NCI-H2196 treated with DMSO at 0.1 percent for 48 hours (cell line): ENCODE results near the gene MLH1.
"Not testable (repeated sequence)": the region's sequence is repeated elsewhere in the genome, so short reads cannot be mapped to it uniquely, and the experiment has no call there.

ENCODE experiments used
- DNase-seq: peaks from one replicate; lab custom pipeline; 2025; ENCODE audit not compliant: unreplicated experiment; lab: John Stamatoyannopoulos, UW

MLH1 gene

DNA sequence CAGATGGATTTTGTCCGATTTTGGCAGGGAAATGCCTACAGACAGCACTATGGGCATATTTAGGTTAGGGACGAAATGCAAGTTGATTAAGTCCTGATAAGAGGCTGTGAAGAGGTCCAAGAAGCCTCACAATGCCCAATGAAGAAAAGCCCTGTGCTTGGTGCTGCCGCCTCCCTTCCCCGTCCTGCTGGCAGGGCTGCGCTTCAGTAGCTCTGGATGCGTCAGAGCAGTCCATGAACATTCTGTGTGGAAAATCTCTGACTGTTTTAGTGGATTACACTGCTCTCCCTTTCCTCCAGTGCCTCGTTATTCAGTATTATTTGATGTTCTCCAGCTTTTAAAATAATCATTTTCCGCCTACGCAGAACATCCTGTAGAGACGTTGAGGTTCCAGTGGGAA, 39.6 kb downstream of the MLH1 start:
- no peak for DNase-seq

DNA sequence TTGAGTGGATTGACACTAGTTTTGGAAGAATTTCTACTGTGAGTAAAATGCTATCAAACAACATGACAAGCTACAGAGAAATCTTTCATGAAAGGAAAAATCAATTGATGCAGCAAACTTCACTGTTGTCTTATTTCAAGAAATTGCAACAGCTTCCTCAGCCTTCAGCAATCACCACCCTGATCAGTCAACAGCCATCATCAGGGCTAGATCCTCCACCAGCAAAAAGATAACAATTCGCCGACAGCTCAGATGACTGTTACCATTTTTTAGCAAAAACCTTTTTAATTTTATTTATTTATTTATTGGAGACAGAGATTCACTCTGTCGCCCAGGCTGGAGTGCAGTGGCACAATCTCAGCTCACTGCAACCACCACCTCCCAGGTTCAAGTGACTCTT, 44.0 kb downstream of the MLH1 start:
- no peak for DNase-seq

DNA sequence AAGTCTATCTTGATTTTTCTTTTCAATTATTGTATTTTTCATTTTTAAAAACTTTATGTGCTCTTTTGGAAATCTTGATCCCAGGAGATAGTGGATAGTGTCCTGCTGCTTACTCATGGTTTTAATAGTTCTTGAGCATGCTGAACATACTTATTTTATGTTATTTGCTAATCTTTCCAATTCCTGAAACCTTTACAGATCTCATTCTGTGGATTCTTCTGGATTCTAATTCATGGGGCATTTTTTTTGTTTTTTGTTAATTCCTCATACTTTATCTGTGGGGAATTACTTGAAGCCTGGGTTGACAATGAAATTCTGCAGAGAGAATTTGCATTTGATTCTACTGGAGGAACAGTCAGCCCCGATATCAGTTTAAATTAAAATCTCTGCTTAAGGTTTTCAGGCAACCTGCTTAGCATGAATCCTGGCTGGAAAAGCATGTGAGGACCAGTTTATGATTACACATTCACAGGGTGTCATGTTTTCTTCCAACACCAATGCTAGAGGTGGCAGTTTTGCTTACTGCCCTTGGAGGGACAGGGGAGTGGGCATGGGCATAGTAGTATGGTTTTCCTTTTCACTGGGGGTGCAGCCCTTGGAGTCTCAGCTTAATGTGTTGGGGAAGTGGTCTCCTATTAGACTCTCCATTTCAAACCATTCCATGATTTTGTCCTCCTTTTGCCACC, 46.0 kb downstream of the MLH1 start:
- DNase-seq, result no peak

DNA sequence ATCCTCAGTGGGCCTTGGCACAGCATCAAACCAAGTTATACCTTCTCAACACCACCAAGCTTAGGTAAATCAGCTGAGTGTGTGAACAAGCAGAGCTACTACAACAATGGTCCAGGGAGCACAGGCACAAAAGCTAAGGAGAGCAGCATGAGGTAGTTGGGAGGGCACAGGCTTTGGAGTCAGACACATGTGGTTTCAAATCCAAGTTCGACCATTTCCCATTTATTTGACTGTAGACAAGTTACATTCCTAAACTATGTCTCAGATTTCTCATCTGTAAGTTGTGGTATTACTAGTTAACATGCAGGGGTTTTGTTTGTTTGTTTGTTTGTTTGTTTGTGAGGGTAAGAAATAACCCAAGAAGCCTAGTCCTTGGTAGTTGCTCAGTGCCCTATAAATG, 46.9 kb downstream of the MLH1 start:
- no peak for DNase-seq

DNA sequence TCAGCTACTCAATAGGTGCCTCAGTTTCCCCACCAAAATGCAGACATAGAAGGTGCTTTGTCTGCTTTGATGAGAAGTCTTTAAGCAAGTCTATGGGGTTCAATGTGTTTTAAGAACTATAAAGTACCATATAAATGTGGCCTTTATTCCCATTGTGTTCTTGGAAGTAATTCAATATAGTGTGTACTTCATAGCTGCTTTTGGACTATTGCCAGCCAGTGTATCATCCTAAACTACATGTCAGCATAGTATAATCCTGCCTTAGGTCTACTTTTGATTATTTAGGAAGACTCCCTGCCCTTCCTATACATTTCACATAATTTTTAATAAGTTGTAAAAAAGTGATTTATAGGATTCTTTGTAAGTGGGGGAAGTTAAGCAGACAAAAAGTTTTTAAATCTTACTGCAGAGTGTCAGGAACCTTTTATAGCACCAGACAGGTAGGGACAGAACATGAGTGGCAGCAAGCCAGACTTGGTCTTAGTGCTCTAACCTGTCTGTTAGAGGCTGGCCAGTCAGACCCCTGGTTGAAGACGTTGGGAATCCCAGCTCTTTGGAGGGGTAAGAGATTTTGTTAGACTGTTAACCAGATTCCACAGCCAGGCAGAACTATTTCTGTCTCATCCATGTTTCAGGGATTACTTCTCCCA, 48.4 kb downstream of the MLH1 start:
- no peak for DNase-seq

DNA sequence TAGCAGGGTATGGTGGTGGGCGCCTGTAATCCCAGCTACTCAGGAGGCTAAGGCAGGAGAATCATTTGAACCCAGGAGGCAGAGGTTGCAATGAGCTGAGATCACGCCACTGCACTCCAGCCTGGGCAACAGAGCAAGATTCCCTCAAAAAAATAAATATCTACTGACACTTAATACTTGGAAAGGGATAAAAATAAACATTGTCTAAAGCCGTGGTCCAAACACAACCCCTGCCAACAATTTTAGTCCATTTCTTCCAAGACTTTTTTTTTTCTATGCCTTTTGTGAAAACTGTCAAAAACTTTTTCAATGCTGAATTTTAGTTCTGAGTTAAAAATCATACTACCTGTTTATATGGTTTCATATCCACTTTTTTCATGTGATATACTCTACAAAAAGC, 49.4 kb downstream of the MLH1 start:
- DNase-seq, result not testable (repeated sequence)

DNA sequence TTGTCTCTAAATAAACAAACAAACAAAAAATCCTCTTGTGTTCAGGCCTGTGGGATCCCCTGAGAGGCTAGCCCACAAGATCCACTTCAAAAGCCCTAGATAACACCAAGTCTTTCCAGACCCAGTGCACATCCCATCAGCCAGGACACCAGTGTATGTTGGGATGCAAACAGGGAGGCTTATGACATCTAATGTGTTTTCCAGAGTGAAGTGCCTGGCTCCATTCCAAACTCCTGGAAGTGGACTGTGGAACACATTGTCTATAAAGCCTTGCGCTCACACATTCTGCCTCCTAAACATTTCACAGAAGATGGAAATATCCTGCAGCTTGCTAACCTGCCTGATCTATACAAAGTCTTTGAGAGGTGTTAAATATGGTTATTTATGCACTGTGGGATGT, 57.0 kb downstream of the MLH1 start:
- DNase-seq, result no peak

DNA sequence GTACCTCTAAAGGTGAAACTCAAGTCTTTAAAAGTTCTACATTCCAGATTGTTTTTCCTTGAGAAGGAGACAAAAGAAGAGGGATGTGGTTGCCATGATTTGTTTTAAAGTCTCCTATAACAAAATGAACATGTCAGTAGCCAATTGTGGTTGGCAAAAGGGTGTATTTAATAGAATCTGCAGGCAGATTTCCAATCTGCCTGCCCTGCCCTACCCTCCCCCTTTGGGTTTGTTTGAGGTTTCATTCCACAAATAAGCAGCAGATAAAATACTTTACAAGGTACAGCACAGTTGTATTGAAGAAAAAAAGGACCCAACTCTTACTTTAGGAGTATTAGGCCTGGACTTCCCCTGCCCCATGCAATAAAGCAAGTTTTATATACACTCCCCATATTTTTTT, 59.5 kb downstream of the MLH1 start:
- DNase-seq, result no peak

DNA sequence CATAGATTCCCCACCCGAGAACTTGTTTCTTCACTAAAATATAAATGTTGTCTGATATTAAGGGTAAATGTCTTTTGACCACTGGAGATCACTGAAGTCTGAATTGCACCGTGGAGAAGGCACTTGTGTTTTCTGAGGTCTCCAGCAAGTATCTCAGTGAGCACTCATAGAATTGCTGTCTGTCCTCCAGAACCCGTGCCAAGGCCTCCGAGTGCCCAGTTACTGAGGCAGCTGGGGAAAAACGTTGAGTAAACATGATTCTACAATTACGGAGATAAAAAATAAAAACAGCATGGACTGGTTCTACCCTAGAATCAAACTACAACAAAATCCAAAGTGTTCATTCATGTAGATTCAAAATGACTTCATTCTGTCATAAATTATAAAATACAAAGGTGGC, 60.0 kb downstream of the MLH1 start:
- no peak for DNase-seq

DNA sequence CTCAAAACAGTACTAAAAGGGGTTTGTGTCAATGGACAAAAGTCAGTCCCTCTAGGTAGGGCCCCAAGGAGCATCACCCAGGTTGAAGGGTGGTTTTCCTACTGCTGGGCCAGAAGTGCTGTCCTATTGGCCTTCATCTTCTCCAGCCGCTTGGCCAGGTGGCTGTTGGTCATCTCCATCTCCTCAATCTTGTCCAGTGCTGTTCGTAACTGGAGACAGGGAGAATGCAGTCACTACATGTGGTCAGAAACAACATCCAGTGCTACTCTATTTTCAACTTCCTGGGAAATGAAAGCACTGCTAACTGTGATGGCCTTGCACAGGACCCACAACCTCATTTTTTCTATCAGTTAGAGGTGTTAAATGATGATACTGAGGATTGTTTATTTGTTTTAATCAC, 60.4 kb downstream of the MLH1 start:
- DNase-seq, result no peak

DNA sequence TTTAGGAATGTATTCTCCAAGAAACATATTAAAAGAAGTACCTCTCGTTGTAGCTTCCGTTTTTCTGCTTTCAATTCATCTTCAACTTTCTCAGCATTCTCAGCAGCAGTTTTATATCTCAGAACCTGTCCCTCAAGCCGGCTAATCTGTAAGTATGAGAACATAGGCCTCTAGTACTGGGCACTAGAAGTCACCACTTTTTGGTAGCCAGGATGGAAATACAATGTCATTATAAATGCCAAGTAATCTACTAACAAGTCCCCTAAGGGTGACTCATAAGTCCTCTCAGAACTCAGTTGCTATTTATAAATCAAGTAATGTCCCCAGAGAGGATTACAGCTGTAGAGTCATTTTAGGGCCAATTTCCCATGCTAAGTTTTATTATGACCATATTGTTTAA, 61.1 kb downstream of the MLH1 start:
- no peak for DNase-seq

DNA sequence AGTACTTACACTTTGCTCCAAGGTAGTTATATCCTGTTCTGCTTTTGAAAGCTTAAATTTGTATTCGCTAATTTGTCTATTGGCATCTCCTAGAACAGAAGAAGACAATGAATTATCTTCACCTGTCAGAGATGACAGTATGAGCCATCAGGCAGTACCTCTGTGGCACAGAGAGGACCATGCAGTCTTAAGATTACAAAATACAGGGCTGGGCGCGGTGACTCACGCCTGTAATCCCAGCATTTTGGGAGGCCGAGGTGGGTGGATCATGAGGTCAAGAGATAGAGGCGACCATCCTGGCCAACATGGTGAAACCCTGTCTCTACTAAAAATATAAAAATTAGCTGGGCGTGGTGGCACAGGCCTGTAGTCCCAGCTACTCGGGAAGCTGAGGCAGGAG, 61.8 kb downstream of the MLH1 start:
- not testable (repeated sequence) for DNase-seq

DNA sequence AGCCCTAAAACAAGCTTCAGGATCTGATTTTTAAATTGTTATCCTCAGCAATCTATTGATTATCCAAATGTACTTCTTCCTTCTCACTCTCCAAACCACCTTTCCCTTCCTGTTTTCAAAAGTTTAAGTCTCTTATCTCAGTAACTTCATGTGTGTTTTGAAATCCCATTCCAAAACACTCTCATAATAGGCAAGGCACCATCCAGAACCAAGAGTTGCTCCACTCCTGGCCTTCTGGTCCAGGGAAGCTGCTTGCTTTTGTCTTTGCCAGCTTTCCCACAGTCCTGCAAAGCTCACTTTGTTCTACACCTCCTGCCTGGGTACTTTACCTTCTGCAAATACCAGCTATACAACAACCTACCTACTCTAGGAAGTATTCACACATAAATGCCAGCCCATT, 63.5 kb downstream of the MLH1 start:
- no peak for DNase-seq

DNA sequence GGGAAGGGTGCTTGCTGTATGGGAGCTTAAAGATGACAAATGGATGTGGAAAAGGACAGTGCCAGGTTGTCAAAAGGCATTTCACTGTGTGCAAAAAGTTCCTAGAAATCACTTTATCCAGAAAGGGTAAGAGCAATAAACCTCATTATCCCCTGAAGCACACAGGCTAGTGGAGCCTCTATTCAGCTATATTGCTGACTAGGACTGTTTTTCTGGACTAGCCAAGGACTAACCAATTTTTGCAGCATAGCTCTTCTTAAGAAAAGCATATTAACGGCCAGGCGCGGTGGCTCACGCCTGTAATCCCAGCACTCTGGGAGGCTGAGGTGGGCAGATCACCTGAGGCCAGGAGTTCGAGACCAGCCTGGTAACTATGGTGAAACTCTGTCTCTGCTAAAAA, 64.8 kb downstream of the MLH1 start:
- DNase-seq, result no peak

DNA sequence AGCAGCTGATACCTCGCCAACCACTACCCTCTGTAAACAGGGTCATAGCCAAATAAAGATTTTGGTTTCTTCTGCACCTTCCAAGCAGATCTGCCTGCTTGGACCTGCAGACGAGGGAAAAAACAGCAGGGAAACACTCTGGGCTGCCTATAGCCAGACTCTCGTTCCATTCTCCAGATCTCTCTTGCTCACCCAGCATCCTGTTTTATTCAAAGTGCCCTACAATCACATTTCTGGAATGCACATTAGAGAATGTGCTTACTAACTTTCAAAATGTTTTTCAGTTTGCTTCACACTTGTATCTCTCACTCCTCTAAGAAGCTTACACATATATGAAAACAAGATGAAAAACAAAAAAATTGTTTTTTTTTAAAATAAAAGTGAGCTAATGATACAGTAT, 71.4 kb downstream of the MLH1 start:
- no peak for DNase-seq

DNA sequence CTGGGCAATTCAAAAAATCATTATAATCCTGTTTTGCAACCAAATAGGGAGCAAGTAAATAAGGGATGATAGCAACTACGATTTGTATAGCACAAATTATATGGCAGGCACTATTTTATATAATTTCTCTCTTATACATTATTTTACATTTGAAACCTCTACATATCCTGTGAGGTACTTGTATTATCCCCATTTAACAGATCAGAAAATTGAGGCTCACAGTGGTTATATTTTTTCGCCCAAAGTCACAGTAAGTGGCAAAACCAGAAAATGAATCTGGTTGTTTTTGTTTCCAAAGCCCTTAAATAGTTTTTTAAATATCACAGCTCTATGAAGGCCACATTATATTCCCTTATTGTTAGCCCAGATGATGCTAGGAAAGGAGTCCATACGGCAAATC, 74.3 kb downstream of the MLH1 start:
- DNase-seq, result no peak

DNA sequence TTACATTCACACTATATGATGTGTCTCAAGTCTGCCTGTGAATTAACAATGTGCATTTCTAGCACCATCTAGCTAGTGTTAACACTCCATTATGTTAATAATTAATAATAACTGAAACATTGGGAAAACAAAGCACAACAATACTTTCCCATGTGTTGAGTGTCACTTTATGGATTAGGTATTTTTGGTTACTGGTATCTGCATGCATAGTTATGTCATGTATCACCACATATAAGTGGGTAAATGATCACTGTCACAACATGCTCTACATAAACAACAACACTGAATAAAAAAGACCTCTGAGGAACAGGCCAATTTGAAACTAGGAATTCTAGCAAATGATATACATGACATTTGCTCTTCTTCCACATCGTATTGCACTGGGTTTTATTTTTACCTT, 74.7 kb downstream of the MLH1 start:
- no peak for DNase-seq

DNA sequence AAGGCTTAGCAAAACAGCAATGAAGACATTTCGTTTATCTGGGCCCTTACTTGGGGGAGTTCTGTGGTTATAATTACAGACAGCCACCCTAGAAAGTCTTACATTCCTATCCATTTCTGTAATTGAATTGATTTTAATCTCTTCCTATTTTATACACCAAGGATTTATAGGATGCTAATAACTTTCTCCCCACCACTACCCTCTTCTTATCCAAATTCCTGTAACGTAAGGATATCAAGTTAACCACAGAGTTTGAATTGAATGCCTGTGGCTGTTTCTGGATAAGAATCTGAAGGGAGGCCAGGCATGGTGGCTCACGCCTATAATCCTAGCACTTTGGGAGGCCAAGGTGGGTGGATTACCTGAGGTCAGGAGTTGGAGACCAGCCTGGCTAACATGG, 78.6 kb downstream of the MLH1 start:
- DNase-seq, result no peak

DNA sequence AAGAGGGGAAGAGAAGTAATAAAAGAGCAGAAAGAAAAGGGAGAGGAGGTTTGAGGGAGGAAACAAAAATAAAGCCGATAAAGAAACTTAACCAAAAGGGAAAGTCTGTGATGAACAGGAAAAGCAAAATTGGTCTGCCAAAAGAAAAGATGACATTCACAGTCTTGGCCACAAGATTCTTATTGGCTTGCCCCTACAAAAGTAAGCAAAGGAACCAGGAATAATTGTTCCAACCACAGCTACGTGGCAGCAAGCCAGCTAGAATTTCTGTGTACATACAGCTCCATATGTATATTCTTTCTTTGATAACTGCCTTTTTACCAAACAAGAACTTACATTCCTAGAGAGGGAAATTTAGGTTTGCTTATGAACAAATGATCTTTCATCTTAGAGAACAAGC, 79.6 kb downstream of the MLH1 start:
- no peak for DNase-seq

DNA sequence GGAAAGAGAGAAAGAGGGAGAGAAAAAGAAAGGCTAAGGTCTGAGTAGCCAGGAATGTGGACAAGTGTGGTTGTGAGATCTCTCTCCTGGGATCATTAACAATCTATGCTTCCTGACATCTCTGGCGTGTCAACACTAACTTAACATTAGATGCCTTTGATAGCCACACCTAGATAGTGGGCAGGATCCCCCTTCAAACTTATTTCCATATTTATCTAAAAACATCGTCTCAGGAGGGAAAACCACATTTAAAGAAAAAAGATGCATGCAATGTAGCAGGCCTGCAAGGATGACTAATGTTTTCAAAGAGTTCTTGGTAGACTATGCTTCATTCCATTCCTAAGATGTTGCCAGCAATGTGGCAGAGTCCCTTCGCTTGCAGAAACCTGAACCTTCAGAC, 80.9 kb downstream of the MLH1 start:
- no peak for DNase-seq

DNA sequence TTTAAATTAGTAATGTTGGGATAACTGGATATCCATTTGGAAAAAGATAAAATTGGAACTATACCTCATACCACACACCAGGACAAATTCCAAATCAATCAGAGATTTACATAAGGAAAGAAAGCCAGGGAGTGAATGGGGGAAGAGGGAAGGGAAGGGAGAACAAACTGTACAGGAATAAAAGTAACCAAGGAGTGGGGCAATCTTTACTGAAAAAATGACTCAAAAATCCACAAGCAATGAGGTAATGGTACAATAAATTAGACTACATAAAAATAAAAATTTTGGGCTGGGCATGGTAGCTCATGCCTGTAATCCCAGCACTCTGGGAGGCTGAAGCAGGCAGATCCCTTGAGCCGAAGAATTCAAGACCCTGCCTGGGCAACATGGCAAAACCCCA, 82.6 kb downstream of the MLH1 start:
- no peak for DNase-seq

DNA sequence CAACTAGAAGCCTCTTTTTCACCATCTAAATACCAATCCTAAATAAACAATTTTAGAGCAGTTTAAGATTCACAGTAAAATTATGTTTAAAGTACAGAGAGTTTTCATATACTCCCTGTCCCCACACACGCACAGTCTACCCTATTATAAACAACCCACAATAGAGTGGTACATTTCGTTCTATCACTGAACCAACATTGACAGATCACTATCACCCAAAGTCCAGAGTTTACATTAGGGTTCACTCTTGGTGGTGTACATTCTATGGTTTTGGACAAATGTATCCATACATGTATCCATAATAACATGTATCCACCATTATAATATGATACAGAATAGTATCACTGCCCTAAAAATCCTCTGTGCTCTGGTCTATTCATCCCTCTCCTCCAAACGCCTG, 89.0 kb downstream of the MLH1 start:
- DNase-seq, result no peak

DNA sequence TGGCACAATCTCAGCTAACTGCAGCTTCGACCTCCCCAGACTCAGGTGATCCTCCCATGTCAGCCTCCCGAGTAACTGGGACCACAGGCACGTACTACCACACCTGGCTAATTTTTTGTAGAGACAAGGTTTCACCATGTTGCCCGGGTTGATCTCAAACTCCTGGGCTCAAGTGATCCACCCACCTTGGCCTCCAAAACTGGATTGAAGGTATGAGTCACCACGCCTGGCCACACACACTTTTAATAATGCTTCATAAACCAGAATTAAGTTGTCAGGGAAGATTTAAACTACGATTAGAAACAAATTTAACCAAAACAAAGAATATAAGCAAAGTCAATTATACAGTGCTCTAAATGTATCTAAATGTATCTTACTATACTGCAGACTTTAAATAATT, 93.6 kb downstream of the MLH1 start:
- DNase-seq, result no peak
